Measurements from ENCODE around the gene MPRIP.
A peak's percentile ranks its signal among the peaks of the same experiment; 100 is the strongest.

MPRIP gene

GRCh38 chr17:17090642-17091103, 48.4 kb downstream of the MPRIP start:
- Histone ChIP-seq H3K4me1 (ENCODE audit: control insufficient read depth, insufficient read depth, low read length) (peaks cover 8% of the 10 kb centered on the region; the same call in 1 of the 2 replicates), H3K36me3 (ENCODE audit: control insufficient read depth in 2 of 2, insufficient read depth in 1 of 2, low read length in 2 of 2) (peaks cover 0 to 48% of the 10 kb centered on the region in 2 experiments; a peak in 2 of 3 replicates), H3K9me3 (ENCODE audit: control insufficient read depth, insufficient read depth, low read depth, low read length) (no peaks in the 10 kb centered on the region), H3K4me3 (ENCODE audit: low read depth, low read length) (no peak overlapping the region), H3K27ac (ENCODE audit: extremely low read depth, low read depth, low read length) (no peak overlapping the region)
- ChIA-PET POLR2A (no interaction called here), CTCF (no interaction called here)
- TF ChIP-seq ZNF792 (tag by site-specific recombination; IDR thresholded peaks at IDR 0.05) (no peak), SCRT2 (tag by site-specific recombination; IDR thresholded peaks at IDR 0.05) (0 out of 2 replicates have a peak, but pooled peaks have one; percentile 18)

- TF ChIP-seq ZNF24 (tag by site-specific recombination; IDR thresholded peaks at IDR 0.05) (no peak), ZSCAN16 (tag by site-specific recombination; IDR thresholded peaks at IDR 0.05) (no peak), BCL6B (tag by site-specific recombination; IDR thresholded peaks at IDR 0.05) (no peak), INSM2 (tag by site-specific recombination; IDR thresholded peaks at IDR 0.05) (no peak), TCF7L2 (IDR thresholded peaks at IDR 0.05; ENCODE audit: borderline replicate concordance, low read depth, low read length) (no peak), ZBTB1 (tag by site-specific recombination; IDR thresholded peaks at IDR 0.05) (no peak), ZNF639 (tag by site-specific recombination; IDR thresholded peaks at IDR 0.05) (no peak), HOXA7 (CRISPR knock-in tag; IDR thresholded peaks at IDR 0.05; ENCODE audit: borderline replicate concordance) (no peak), ZFHX2 (tag by site-specific recombination; conservative IDR thresholded peaks at IDR 0.05) (no peak), KLF8 (tag by site-specific recombination; IDR thresholded peaks at IDR 0.05) (no peak), GFI1B (tag by site-specific recombination; IDR thresholded peaks at IDR 0.05) (no peak), ATF2 (tag by site-specific recombination; IDR thresholded peaks at IDR 0.05; ENCODE audit: low read depth) (no peak), ZNF513 (tag by site-specific recombination; IDR thresholded peaks at IDR 0.05) (no peak), ZSCAN4 (tag by site-specific recombination; IDR thresholded peaks at IDR 0.05) (no peak), ZNF292 (tag by site-specific recombination; IDR thresholded peaks at IDR 0.05; ENCODE audit: borderline replicate concordance, low read depth) (no peak), ZNF514 (tag by site-specific recombination; IDR thresholded peaks at IDR 0.05) (no peak), ZNF777 (tag by site-specific recombination; IDR thresholded peaks at IDR 0.05; ENCODE audit: borderline replicate concordance) (no peak), ZNF530 (tag by site-specific recombination; IDR thresholded peaks at IDR 0.05; ENCODE audit: low read depth) (no peak)
- Histone ChIP-seq H3K4me1 (ENCODE audit: control insufficient read depth, insufficient read depth, low read length) (peaks cover 8% of the 10 kb centered on the region; the same call in 1 of the 2 replicates), H3K9me3 (ENCODE audit: control insufficient read depth, insufficient read depth, low read depth, low read length) (no peaks in the 10 kb centered on the region), H3K27ac (ENCODE audit: extremely low read depth, low read depth, low read length) (no peak overlapping the region), H3K4me3 (ENCODE audit: low read depth, low read length) (no peak overlapping the region), H3K36me3 (ENCODE audit: control insufficient read depth in 2 of 2, insufficient read depth in 1 of 2, low read length in 2 of 2) (peaks cover 0 to 48% of the 10 kb centered on the region in 2 experiments; a peak in 2 of 3 replicates)
- POLR2A ChIA-PET = no interaction called here
- CTCF ChIA-PET = no interaction called here
Observed at GRCh38 chr17:17091276-17091675, 49.0 kb downstream of the MPRIP start.
